ENCODE results near the gene ASTN2. TPM values are rescaled to one million over a fixed set of nuclear protein-coding genes. Genes with fewer than 3 reads are reported as not detected.

The ASTN2 gene
- total RNA-seq, 4 donors from 2014 or later = 3.2 to 7.0 (median 5.4) TPM

DNA sequence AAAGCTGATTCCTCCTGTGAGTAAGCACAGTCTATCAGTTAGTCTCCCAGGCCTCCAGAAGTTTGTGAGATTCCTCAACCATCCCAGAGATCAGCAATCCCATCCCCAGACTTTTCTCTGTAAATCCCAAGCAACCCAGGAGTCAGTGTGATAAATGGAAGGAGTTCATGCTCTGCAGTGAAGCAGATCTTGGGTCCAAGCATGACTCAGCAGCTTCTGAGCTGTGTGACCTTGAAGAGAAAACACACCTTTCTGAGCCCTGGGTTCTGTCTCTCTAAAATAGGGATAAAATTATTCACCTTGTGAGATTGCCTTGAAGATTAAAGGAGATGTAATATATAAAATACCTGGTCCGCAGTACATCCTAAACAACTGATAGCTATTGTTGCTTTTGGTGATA lies 318.7 kb downstream of the ASTN2 start:
- TF ChIP-seq, protein P1, sequence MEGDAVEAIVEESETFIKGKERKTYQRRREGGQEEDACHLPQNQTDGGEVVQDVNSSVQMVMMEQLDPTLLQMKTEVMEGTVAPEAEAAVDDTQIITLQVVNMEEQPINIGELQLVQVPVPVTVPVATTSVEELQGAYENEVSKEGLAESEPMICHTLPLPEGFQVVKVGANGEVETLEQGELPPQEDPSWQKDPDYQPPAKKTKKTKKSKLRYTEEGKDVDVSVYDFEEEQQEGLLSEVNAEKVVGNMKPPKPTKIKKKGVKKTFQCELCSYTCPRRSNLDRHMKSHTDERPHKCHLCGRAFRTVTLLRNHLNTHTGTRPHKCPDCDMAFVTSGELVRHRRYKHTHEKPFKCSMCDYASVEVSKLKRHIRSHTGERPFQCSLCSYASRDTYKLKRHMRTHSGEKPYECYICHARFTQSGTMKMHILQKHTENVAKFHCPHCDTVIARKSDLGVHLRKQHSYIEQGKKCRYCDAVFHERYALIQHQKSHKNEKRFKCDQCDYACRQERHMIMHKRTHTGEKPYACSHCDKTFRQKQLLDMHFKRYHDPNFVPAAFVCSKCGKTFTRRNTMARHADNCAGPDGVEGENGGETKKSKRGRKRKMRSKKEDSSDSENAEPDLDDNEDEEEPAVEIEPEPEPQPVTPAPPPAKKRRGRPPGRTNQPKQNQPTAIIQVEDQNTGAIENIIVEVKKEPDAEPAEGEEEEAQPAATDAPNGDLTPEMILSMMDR (IDR thresholded peaks at IDR 0.05; ENCODE audit: low read depth) = no peak

DNA sequence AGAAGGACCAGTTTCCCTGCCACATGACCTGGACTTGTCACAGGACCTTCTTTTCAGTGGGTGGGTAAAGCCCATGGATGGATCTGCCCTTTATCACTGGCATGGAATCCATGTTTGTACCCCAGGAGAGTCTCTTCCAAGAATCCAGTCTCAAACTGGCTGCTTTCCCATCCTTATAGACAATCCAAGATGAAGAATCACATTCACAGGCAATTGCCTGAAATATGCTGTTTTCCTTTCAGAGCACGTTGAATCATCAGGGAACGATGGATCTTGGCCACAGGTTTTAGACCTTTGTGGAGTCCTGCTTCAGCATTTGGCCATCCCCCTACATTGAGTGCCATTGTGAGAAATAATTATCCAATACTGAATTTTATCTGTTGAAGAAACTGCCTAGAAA lies 319.8 kb downstream of the ASTN2 start:
- TF ChIP-seq, protein P1 (IDR thresholded peaks at IDR 0.05; ENCODE audit: low read depth) = no peak

DNA sequence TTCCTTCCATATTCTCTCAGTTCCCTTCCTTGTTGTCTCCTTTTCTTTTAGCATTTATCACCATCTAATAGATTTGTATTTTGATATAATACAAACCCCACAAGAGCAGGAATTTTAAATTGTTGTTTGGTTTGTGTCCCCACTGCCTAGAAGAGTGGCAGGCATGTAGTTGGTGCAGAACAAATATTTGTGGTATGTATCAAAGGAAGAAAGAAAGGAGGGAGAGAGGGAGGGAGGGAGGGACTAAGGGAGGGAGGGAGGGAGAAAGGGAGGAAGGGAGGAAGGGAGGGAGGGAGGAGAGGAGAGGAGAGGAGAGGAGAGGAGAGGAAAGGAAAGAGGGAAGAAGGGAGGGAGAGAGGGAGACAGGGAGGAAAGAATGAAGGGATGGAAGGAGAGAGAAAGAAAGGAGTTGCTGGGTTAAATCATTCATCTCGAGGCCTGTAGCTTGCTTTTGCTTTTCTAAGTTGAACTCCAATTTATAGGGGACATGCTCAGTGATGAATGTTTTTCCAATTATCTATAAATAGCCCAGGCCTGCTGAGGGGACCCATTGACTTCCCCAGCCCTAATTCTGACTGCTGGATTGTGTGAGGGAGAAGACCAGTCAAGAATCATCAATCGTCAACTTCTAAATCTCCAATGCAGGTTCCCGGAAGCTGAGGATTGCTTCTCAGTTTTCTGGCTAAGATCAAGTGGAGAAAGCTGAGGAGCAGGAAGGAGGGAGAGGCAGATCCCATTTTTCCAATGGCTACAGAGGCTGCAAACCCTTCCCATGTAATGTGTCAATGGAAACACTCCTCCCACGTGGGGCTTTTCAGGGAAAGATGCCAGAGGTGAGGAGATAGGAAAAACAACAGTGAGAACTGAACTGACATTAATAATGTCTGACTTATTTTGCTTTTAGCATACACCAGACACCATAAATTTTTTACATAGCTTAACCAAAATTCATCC lies 320.7 kb downstream of the ASTN2 start:
- TF ChIP-seq, protein P1 (IDR thresholded peaks at IDR 0.05; ENCODE audit: low read depth) = no peak

DNA sequence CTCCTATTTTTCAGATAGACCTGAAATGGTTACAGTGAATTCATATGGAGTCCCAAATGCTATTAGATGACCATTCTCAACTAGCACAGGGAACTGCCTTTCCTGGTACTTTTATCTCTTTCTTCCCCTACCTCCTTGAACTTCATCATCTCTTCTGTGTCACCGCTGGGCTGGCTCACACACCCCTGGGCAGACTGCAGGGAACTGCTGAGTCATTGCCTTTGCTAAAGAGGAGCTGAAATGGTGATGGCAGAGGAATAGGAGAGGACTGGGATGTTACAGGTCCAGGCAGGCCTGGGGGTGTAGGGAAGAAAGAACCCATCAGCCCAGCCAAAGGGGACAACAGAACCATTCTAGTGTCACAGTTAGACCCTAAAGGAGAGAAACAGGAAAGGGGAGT lies 322.3 kb downstream of the ASTN2 start:
- TF ChIP-seq, protein P1 (IDR thresholded peaks at IDR 0.05; ENCODE audit: low read depth) = no peak

DNA sequence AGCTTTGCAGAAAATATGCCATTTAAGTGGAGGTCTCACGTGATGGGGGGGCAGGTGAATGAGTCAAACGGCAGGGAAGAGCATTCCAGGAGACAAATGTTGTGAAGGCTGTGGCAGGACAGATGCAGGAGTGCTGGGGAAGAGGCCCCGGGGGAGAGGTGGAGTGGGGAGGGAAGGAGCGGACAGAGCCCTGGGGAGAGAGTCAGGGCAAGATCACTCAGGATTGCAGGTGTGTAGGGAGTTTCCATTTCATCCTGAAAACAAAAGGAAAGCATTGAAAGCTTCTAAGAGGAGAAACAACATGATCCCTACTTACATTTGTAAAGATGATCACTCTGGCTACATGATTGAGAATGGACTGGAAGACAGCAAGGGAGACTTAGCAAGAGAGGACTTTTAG lies 323.3 kb downstream of the ASTN2 start:
- TF ChIP-seq, protein P1 (IDR thresholded peaks at IDR 0.05; ENCODE audit: low read depth) = no peak

DNA sequence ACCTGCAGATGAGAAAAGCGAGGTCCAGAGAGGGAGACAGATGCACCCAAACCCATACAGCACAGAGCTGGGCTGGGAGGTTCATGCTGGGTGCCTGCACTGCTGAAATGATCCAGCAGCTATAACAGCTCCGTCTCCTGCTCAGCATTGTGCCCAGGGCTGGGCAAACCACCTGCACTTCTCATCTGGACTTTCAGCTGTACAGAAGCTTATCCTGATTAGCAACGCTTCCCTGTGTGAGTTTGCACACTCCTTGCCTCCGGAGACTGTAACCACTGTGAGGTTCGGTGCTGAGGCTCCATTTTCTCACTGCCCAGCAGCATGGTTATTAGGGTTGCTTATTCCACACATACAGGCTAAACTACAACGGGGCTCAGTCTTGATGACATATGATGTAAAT lies 326.1 kb downstream of the ASTN2 start:
- TF ChIP-seq, protein P1 (IDR thresholded peaks at IDR 0.05; ENCODE audit: low read depth) = no peak

DNA sequence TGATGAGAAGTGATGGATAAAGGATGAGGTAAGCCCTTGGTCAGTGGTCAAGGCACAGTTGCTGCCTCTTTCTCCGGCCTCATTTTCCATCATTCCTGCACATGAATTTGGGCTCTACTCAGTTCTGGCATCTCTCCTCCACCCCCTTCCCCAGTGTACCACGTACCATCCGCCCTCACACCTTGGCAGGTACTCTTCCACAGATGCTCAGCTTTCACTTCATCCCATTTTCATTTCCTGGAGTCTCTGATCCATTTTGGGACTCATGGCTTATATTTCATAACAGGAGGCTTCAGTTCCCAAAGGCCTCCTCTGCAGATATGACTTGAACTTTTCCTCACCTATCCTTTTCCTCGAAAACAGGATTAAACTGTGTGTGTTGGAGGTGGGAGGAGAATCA lies 326.7 kb downstream of the ASTN2 start:
- TF ChIP-seq, protein P1 (IDR thresholded peaks at IDR 0.05; ENCODE audit: low read depth) = no peak
